Measurements from ENCODE around the gene OVAAL. TPM values are rescaled to one million over a fixed set of nuclear protein-coding genes. Genes with fewer than 3 reads are reported as not detected.

OVAAL gene
- total and polyA plus RNA-seq, 2 of the 8 experiments (the other 6 are each of a cell fraction or from before 2014, with no cell fraction given) = not detected

- H3K9me3 ChIP-seq (ENCODE audit: insufficient read depth in 2 of 2, low read depth in 1 of 2, low read length in 1 of 2) = no peaks in the 10 kb centered on the region
- TF ChIP-seq, protein P1, sequence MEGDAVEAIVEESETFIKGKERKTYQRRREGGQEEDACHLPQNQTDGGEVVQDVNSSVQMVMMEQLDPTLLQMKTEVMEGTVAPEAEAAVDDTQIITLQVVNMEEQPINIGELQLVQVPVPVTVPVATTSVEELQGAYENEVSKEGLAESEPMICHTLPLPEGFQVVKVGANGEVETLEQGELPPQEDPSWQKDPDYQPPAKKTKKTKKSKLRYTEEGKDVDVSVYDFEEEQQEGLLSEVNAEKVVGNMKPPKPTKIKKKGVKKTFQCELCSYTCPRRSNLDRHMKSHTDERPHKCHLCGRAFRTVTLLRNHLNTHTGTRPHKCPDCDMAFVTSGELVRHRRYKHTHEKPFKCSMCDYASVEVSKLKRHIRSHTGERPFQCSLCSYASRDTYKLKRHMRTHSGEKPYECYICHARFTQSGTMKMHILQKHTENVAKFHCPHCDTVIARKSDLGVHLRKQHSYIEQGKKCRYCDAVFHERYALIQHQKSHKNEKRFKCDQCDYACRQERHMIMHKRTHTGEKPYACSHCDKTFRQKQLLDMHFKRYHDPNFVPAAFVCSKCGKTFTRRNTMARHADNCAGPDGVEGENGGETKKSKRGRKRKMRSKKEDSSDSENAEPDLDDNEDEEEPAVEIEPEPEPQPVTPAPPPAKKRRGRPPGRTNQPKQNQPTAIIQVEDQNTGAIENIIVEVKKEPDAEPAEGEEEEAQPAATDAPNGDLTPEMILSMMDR (IDR thresholded peaks at IDR 0.05; ENCODE audit: control extremely low read depth in 1 of 3, insufficient read depth in 1 of 3, low read depth in 1 of 3, low read length in 3 of 3) = no peak
- TF ChIP-seq MAFK (IDR thresholded peaks at IDR 0.05; ENCODE audit: low read depth, low read length) (no peak), ZNF274 (IDR thresholded peaks at IDR 0.05; ENCODE audit: borderline replicate concordance, extremely low read depth, low read length) (no peak), HDAC2 (IDR thresholded peaks at IDR 0.05; ENCODE audit: borderline replicate concordance in 1 of 2, low read depth in 2 of 2, low read length in 2 of 2) (no peak), E2F6 (IDR thresholded peaks at IDR 0.05) (no peak), SIRT6 (IDR thresholded peaks at IDR 0.05; ENCODE audit: low read length) (no peak), CREB1 (IDR thresholded peaks at IDR 0.05) (no peak), SAP30 (IDR thresholded peaks at IDR 0.05; ENCODE audit: insufficient read depth, insufficient replicate concordance, low read length) (no peak), KDM5A (IDR thresholded peaks at IDR 0.05; ENCODE audit: low read length) (no peak), JUN (IDR thresholded peaks at IDR 0.05; ENCODE audit: low read depth, low read length) (no peak), MAX (IDR thresholded peaks at IDR 0.05) (no peak)
- CTCF ChIA-PET (ENCODE audit: partially characterized antibody) = interaction anchor here (0.7 to 1.8 kb wide), 6 partner anchors 9 to 267 kb away, joined by 3 to 5 read pairs (median 3); no protein-coding TSS in a partner anchor
Measured at GRCh38 chr1:180595966-180596365, 37.2 kb downstream of the OVAAL start.

More at GRCh38 chr1:180595966-180596365, 37.2 kb downstream of the OVAAL start:
- WGBS, 2 experiments (ENCODE audit: extremely low coverage in 1 of 2, insufficient coverage in 1 of 2, insufficient read length in 1 of 2, insufficient replicate concordance in 2 of 2, low coverage in 1 of 2, low lambda C conversion rate in 2 of 2, missing lambda C conversion rate in 1 of 2) = 88% methylated on average over 2 of the region's 2 CpGs; no CpG with 5 or more reads in 1 of the 2 experiments
- Histone ChIP-seq H3K23me2 (ENCODE audit: low read depth, low read length) (no peaks in the 10 kb centered on the region), H4K91ac (replicated peaks; ENCODE audit: insufficient read length, low read length) (no peak overlapping the region), H2BK5ac (ENCODE audit: low read depth, low read length) (no peak overlapping the region), H3K23ac (ENCODE audit: insufficient read length) (no peak overlapping the region), H3K18ac (ENCODE audit: extremely low read depth, low read length) (no peak overlapping the region), H2BK120ac (replicated peaks; ENCODE audit: low read depth, low read length) (no peak overlapping the region), H3K4ac (replicated peaks; ENCODE audit: insufficient read length, low read depth, low read length) (no peak overlapping the region), H3K27ac (ENCODE audit: low read depth, low read length) (no peak overlapping the region), H3K79me2 (ENCODE audit: control insufficient read depth in 1 of 2, insufficient read depth in 2 of 2, low read length in 2 of 2) (no peaks in the 10 kb centered on the region), H2AK5ac (ENCODE audit: low read depth, low read length) (no peak overlapping the region), H3K56ac (replicated peaks; ENCODE audit: insufficient read length, low read depth, low read length) (no peak overlapping the region), H3K79me1 (ENCODE audit: low read depth, low read length) (no peaks in the 10 kb centered on the region), H3K36me3 (ENCODE audit: control insufficient read depth in 2 of 4, insufficient read depth in 4 of 4, low read length in 3 of 4) (no peaks in the 10 kb centered on the region), H4K20me1 (replicated peaks in 1 of 2; ENCODE audit: control insufficient read depth in 1 of 2, insufficient read depth in 2 of 2, low read length in 2 of 2) (no peaks in the 10 kb centered on the region), H2BK20ac (ENCODE audit: low read length) (no peak overlapping the region), H3K27me3 (replicated peaks in 1 of 4; ENCODE audit: control insufficient read depth in 3 of 4, extremely low read depth in 1 of 4, insufficient read depth in 3 of 4, low read length in 3 of 4) (no peaks in the 10 kb centered on the region), H2AFZ (ENCODE audit: low read length) (no peak overlapping the region), H3K9ac (replicated peaks in 1 of 4; ENCODE audit: extremely low read depth in 1 of 4, low read depth in 3 of 4, low read length in 3 of 4) (no peak overlapping the region), H4K8ac (ENCODE audit: extremely low read depth, insufficient read depth, low read length) (no peak overlapping the region), H3K4me2 (ENCODE audit: insufficient read depth in 1 of 2, low read depth in 2 of 2, low read length in 2 of 2) (no peak overlapping the region), H2BK12ac (ENCODE audit: low read depth, low read length) (no peak overlapping the region), H3K4me1 (replicated peaks in 1 of 4; ENCODE audit: control insufficient read depth in 3 of 4, insufficient read depth in 4 of 4, low read length in 3 of 4) (no peaks in the 10 kb centered on the region; a peak in 1 of 7 replicates), H2BK15ac (ENCODE audit: low read length) (no peak overlapping the region), H3K4me3 (ENCODE audit: extremely low read depth in 1 of 4, insufficient read depth in 2 of 4, low read depth in 3 of 4, low read length in 4 of 4) (no peak overlapping the region), H3K14ac (ENCODE audit: insufficient read length) (no peak overlapping the region), H4K5ac (ENCODE audit: insufficient read length, low read depth, low read length) (no peak overlapping the region)
- FAIRE-seq (no peak), DNase-seq (ENCODE audit: low read depth in 1 of 2, low spot score in 2 of 2) (no peak)
- POLR2A ChIA-PET (ENCODE audit: partially characterized antibody) = no interaction called here
